ENCODE measurements around the gene NCBP3. TPM values are rescaled to one million over a fixed set of nuclear protein-coding genes. Genes with fewer than 3 reads are reported as not detected.

NCBP3 gene
- total RNA-seq, 1 donor: 21.4 TPM

DNA sequence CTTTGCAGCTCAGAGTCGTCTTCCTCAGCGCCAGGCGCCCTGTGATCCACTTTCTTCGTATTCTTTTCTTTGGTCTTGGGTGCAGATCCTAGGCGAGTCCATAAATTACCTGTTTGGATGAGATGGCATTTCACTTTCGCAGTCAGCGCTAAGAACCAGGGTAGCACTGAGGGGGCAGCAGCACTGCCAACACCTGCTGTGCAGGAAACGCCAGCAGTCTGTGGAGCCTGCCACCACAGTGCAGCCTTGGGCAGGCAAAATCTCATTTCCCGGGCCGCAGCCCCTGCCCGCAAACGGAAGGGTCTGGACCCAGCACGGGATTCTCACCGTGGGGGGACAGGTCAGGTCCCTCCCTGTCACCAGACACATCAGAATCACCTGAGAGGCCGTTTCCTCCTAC lies 32.9 kb downstream of the NCBP3 start:
- Histone ChIP-seq H3K79me2 (ENCODE audit: insufficient read depth, low read length) (no peaks in the 10 kb centered on the region), H4K20me1 (ENCODE audit: insufficient read depth, low read length) (no peaks in the 10 kb centered on the region), H3K27ac (ENCODE audit: low read depth, low read length) (no peak overlapping the region), H3K4me2 (ENCODE audit: insufficient read depth, low read length) (no peak overlapping the region), H3K36me3 (ENCODE audit: insufficient read depth, low read length) (peaks cover 65% of the 10 kb centered on the region), H3K9me3 (ENCODE audit: low read depth, low read length) (no peaks in the 10 kb centered on the region), H3K27me3 (ENCODE audit: insufficient read depth, low read length) (no peaks in the 10 kb centered on the region), H3K4me1 (ENCODE audit: insufficient read depth, low read length) (peaks cover 10% of the 10 kb centered on the region), H2AFZ (ENCODE audit: low read length) (no peak overlapping the region), H3K4me3 (ENCODE audit: insufficient read depth, low read length) (no peak overlapping the region)
- DNase-seq (ENCODE audit: insufficient read length, low spot score, missing footprints): peak; percentile 57
- TF ChIP-seq, protein P1, sequence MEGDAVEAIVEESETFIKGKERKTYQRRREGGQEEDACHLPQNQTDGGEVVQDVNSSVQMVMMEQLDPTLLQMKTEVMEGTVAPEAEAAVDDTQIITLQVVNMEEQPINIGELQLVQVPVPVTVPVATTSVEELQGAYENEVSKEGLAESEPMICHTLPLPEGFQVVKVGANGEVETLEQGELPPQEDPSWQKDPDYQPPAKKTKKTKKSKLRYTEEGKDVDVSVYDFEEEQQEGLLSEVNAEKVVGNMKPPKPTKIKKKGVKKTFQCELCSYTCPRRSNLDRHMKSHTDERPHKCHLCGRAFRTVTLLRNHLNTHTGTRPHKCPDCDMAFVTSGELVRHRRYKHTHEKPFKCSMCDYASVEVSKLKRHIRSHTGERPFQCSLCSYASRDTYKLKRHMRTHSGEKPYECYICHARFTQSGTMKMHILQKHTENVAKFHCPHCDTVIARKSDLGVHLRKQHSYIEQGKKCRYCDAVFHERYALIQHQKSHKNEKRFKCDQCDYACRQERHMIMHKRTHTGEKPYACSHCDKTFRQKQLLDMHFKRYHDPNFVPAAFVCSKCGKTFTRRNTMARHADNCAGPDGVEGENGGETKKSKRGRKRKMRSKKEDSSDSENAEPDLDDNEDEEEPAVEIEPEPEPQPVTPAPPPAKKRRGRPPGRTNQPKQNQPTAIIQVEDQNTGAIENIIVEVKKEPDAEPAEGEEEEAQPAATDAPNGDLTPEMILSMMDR (IDR thresholded peaks at IDR 0.05; ENCODE audit: extremely low read depth, low read depth, low read length): no peak

DNA sequence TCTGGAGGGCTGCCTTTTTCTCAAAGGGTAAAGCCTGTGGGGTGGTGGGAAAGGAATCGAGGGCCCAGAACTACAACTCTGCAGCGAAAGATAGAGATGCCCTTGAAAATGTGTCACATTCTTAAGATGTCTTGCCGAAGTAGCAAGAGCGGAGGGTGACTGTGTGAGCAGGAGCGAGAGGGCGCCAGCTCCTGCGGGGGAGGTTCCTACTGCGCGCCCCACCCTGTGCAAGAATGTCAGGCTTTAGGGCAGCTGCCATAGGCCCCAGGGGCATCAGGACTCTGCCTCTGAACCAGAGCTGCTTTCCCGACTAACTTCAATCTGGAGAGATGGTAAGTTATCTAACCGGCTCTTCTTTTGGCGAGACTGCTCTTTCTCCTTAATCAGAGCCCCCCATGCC lies 33.3 kb downstream of the NCBP3 start:
- Histone ChIP-seq H3K4me3 (ENCODE audit: insufficient read depth, low read length) (no peak overlapping the region), H3K9me3 (ENCODE audit: low read depth, low read length) (no peaks in the 10 kb centered on the region), H3K4me1 (ENCODE audit: insufficient read depth, low read length) (peaks cover 12% of the 10 kb centered on the region), H3K27me3 (ENCODE audit: insufficient read depth, low read length) (no peaks in the 10 kb centered on the region), H2AFZ (ENCODE audit: low read length) (no peak overlapping the region), H4K20me1 (ENCODE audit: insufficient read depth, low read length) (no peaks in the 10 kb centered on the region), H3K79me2 (ENCODE audit: insufficient read depth, low read length) (no peaks in the 10 kb centered on the region), H3K27ac (ENCODE audit: low read depth, low read length) (no peak overlapping the region), H3K4me2 (ENCODE audit: insufficient read depth, low read length) (no peak overlapping the region), H3K36me3 (ENCODE audit: insufficient read depth, low read length) (peaks cover 61% of the 10 kb centered on the region)
- DNase-seq (ENCODE audit: insufficient read length, low spot score, missing footprints): no peak
- TF ChIP-seq, protein P1 (IDR thresholded peaks at IDR 0.05; ENCODE audit: extremely low read depth, low read depth, low read length): no peak

DNA sequence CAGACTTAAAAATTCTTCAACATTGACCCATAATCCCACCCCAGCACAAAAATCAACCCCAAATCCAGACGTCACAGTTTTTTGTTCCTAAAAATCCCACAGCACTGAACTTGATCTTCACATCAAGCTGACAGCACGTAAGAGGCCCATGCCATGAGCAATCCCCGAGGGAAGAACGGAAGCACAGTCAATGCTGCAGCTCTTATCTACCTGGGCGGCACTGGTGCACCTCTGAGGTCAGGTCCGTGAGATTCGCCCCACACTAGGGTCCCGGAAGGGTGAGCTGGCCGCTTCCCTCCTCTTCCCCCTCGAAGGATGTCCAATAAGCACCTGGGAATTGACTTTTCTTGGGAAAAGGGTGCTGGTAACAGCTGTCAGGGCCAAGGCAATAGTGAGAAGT lies 33.8 kb downstream of the NCBP3 start:
- Histone ChIP-seq H3K4me1 (ENCODE audit: insufficient read depth, low read length) (peaks cover 12% of the 10 kb centered on the region), H3K9me3 (ENCODE audit: low read depth, low read length) (no peaks in the 10 kb centered on the region), H2AFZ (ENCODE audit: low read length) (no peak overlapping the region), H4K20me1 (ENCODE audit: insufficient read depth, low read length) (no peaks in the 10 kb centered on the region), H3K79me2 (ENCODE audit: insufficient read depth, low read length) (no peaks in the 10 kb centered on the region), H3K36me3 (ENCODE audit: insufficient read depth, low read length) (peaks cover 64% of the 10 kb centered on the region), H3K4me2 (ENCODE audit: insufficient read depth, low read length) (no peak overlapping the region), H3K27me3 (ENCODE audit: insufficient read depth, low read length) (no peaks in the 10 kb centered on the region), H3K27ac (ENCODE audit: low read depth, low read length) (no peak overlapping the region), H3K4me3 (ENCODE audit: insufficient read depth, low read length) (no peak overlapping the region)
- TF ChIP-seq, protein P1 (IDR thresholded peaks at IDR 0.05; ENCODE audit: extremely low read depth, low read depth, low read length): no peak
- DNase-seq (ENCODE audit: insufficient read length, low spot score, missing footprints): no peak

DNA sequence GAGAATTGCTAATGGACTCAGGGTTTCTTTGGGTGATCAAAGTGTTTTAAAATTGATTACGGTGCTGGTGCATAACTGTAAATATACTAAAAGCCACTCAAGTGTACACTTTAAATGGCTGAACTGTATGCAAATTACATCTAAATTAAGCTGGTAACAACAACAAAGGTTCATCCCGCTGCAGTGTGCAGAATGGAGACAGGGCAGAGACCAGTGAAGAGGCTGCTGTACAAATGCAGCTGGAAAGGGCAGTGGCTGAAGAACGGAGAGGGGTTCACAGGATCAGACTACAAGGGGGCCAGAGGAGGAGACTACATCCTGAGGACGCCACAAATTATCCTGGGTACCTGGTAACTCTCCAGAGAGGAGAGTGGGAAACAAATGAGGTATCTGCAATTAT lies 36.0 kb downstream of the NCBP3 start:
- Histone ChIP-seq H3K9me3 (ENCODE audit: low read depth, low read length) (no peaks in the 10 kb centered on the region), H3K4me1 (ENCODE audit: insufficient read depth, low read length) (peaks cover 17% of the 10 kb centered on the region), H3K79me2 (ENCODE audit: insufficient read depth, low read length) (no peaks in the 10 kb centered on the region), H2AFZ (ENCODE audit: low read length) (no peak overlapping the region), H4K20me1 (ENCODE audit: insufficient read depth, low read length) (no peaks in the 10 kb centered on the region), H3K27me3 (ENCODE audit: insufficient read depth, low read length) (no peaks in the 10 kb centered on the region), H3K4me2 (ENCODE audit: insufficient read depth, low read length) (no peak overlapping the region), H3K36me3 (ENCODE audit: insufficient read depth, low read length) (peaks cover 54% of the 10 kb centered on the region), H3K4me3 (ENCODE audit: insufficient read depth, low read length) (no peak overlapping the region), H3K27ac (ENCODE audit: low read depth, low read length) (no peak overlapping the region)
- TF ChIP-seq, protein P1 (IDR thresholded peaks at IDR 0.05; ENCODE audit: extremely low read depth, low read depth, low read length): no peak
- DNase-seq (ENCODE audit: insufficient read length, low spot score, missing footprints): peak; percentile 50

Data from osteoblast (primary cell).